HG03460 (cell line): Measurements from ENCODE around the gene OR5A2.
"Not testable (repeated sequence)": the region's sequence is repeated elsewhere in the genome, so short reads cannot be mapped to it uniquely, and the experiment has no call there.

Source experiments
- ATAC-seq: cut with Tn5 transposase; IDR thresholded peaks from one replicate; pipeline ENCODE4 v1.9.1; 2021; ENCODE audit not compliant: unreplicated experiment

OR5A2 gene

DNA sequence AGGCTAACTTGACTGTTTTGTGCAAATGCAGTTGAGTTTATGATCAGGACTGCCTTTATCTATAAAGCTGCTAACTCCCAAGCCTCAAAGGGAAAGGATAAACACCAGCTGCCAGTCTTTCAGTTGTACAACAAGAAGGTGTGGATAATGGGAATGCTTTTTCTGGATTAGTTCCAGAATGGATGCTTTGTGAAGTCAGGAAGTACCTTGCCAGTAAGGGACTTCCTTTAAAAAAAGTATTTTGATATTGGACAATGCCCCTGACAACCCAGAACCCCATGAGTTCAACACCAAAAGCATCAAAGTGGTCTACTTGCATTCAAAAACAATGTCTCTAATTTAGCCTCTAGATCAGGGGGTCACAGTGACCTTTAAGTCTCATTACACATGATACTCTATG is 32.0 kb downstream of the OR5A2 start:
- no peak for ATAC-seq

- ATAC-seq, result peak; percentile 91
These were observed 45.8 kb downstream of the OR5A2 start for GRCh38 chr11:59380263-59381059.

DNA sequence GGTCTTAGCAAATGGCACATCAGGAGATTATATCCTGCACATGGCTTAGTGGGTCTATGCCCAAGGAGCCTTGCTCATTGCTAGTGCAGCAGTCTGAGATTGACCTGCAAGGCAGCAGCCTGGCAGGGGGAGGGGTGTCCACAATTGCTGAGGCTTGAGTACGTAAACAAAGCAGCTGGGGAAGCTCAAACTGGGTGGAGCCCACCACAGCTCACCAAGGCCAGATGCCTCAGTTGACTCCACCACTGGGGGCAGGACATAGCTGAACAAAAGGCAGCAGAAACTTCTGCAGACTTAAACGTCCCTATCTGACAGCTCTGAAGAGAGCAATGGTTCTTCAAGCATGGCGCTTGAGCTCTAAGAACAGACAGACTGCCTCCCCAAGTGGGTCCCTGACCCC is 53.9 kb downstream of the OR5A2 start:
- ATAC-seq, result not testable (repeated sequence)

DNA sequence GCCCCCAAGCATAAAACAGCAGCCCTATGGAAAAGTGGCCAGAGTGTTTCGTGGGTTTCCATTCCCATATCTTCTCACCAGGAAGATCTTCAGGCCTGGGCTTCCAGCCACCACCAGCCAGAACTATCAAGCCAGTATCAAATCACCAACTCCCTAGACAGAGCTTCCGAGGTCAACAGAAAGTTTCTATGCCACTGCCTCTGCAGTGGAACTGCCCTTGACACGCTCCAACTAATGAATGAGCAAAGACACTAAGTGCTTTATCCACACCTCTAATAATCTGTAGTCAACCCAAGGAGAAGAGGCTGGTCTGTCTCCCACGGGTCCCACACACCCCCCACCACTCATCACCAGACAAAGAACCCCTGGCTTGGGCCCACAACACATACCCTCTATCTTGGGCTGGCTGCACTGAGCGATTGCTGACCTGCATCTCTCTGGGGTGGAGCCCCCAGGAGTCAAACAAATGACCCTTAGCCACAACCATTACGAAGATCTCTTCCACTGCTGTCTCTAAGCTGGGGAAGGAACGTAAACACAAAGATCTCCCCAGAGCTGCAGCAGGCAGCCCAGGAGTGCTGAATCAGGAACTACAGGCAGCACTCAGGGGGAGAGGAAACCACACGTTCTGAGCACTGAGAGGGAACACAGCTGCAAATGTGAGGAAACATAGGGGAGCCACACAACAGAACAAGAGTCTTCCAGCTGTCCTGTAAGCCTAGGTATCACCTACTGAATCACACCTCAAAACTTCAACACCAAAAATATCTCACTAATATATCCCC is 57.8 kb downstream of the OR5A2 start:
- ATAC-seq, result no peak
